Aorta (tissue), 5 donors: ENCODE measurements around the gene HYDIN. TPM values are rescaled to one million over a fixed set of nuclear protein-coding genes. Genes with fewer than 3 reads are reported as not detected.
"Not testable (repeated sequence)": the region's sequence is repeated elsewhere in the genome, so short reads cannot be mapped to it uniquely, and the experiment has no call there.

ENCODE experiments used
- ATAC-seq: fragments of 200-7000 bp; cut with Tn5 transposase; one replicate; pipeline ENCODE4 v1.9.1; 2022; ENCODE audit warnings: moderate library complexity; ENCODE audit not compliant: low FRiP score
- DNase-seq, 2 donors: peaks; one replicate each; pipeline ENCODE4 v3.0.0-alpha.2; 2020
- H3K27ac ChIP-seq, 2 donors: one replicate each; pipeline ENCODE4 v1.5.1; 2013; ENCODE audit warnings: low read length in 2 of 2, mild to moderate bottlenecking in 2 of 2, moderate library complexity in 2 of 2, control low read depth in 1 of 2, inconsistent platforms in 1 of 2, low read depth in 1 of 2
- H3K27me3 ChIP-seq, 2 donors: one replicate each; pipeline ENCODE4 v1.6.1; 2013; ENCODE audit warnings: control low read depth in 1 of 2, low read length in 1 of 2, mild to moderate bottlenecking in 1 of 2, moderate library complexity in 1 of 2; ENCODE audit not compliant: insufficient read depth in 2 of 2, control insufficient read depth in 1 of 2
- H3K36me3 ChIP-seq, 2 donors: one replicate each; pipeline ENCODE4 v1.6.1; 2013; ENCODE audit warnings: control low read depth in 1 of 2, low read length in 1 of 2, mild to moderate bottlenecking in 1 of 2; ENCODE audit not compliant: insufficient read depth in 2 of 2, control insufficient read depth in 1 of 2
- H3K4me1 ChIP-seq, 2 donors: one replicate each; pipeline ENCODE4 v1.6.1; 2013; ENCODE audit warnings: low read length in 2 of 2, control low read depth in 1 of 2, mild to moderate bottlenecking in 1 of 2, moderate library complexity in 1 of 2; ENCODE audit not compliant: insufficient read depth in 2 of 2, control insufficient read depth in 1 of 2
- H3K4me3 ChIP-seq, 2 donors: one replicate each; pipeline ENCODE4 v1.5.1; 2013; ENCODE audit warnings: low read length in 2 of 2, control low read depth in 1 of 2, mild to moderate bottlenecking in 1 of 2
- H3K9me3 ChIP-seq: one replicate; pipeline ENCODE4 v1.6.1; 2013; ENCODE audit warnings: mild to moderate bottlenecking, low read length; ENCODE audit not compliant: control insufficient read depth
- WGBS, 2 donors: extraction: QIAGEN DNeasy Blood & Tissue Kit; methylation state at CpG; one replicate each; pipeline ENCODE4 v1.1.7; 2013; 5-methylcytosine and 5-hydroxymethylcytosine counted together
- intact Hi-C, 2 donors: fragments of 100-400 bp; cut with DNase I; formaldehyde crosslinking; loops; one replicate each; pipeline versions ENCODE4 v1.14.2 to v1.15.0; 2022
- polyA plus RNA-seq, 2 donors: library from polyadenylated mRNA; stranded (reverse); fragments of 200-250 nt; gene quantifications; one replicate each; pipeline ENCODE4 v1.2.3, GENCODE V29; 2013
- total RNA-seq, 2 donors: library from RNA; stranded (reverse); fragmentation: NEBNext Ultra II Directional; extraction: Animal tissue kit (Norgen Biotek cat#: 25700); gene quantifications; one replicate each; pipeline ENCODE4 v1.2.1, GENCODE V29; 2021
- donor health status: healthy with polysubstance abuse.
- donor health status: Bipolar disorder and iron deficiency.
- donor health status: DM: no; HTN: no; CAD: no.
- donor health status: DM: no; HTN: no; CAD: no.
- donor health status: DM: yes; HTN: yes; CAD: no.

HYDIN gene
- total and polyA plus RNA-seq, 4 donors = 0.38 to 4.8 (median 4.2) TPM; not detected in 1

GRCh38 chr16:71172481-71173207, 57.9 kb downstream of the HYDIN start:
- Histone ChIP-seq H3K27ac (no peak overlapping the region), H3K4me3 (no peak overlapping the region), H3K36me3 (no peaks in the 10 kb centered on the region), H3K9me3 (peaks cover 3% of the 10 kb centered on the region), H3K27me3 (no peaks in the 10 kb centered on the region), H3K4me1 (no peaks in the 10 kb centered on the region)
- 40 to 43% methylated on average over 6 of the region's 6 CpGs for WGBS, 2 donors
- no peak for ATAC-seq
- DNase-seq = no peak
- intact Hi-C loops = no loop called here

- H3K4me1 ChIP-seq, H3K36me3 ChIP-seq, H3K27me3 ChIP-seq, ATAC-seq, H3K9me3 ChIP-seq, H3K27ac ChIP-seq, intact Hi-C loops, H3K4me3 ChIP-seq, DNase-seq: not testable (repeated sequence)
- WGBS, 2 donors = 85 to 92% methylated on average over 6 to 7 of the region's 8 CpGs
Measured at GRCh38 chr16:71161007-71161406, 69.5 kb downstream of the HYDIN start.

GRCh38 chr16:71157278-71157677, 73.2 kb downstream of the HYDIN start:
- H3K36me3 ChIP-seq, ATAC-seq, H3K27ac ChIP-seq, H3K27me3 ChIP-seq, DNase-seq, H3K9me3 ChIP-seq, H3K4me3 ChIP-seq, H3K4me1 ChIP-seq, intact Hi-C loops: not testable (repeated sequence)
- WGBS, 2 donors = 70 to 71% methylated on average over 1 to 2 of the region's 2 CpGs

GRCh38 chr16:71153329-71153728, 77.2 kb downstream of the HYDIN start:
- DNase-seq, H3K4me1 ChIP-seq, H3K4me3 ChIP-seq, H3K9me3 ChIP-seq, ATAC-seq, intact Hi-C loops, H3K36me3 ChIP-seq, H3K27me3 ChIP-seq, H3K27ac ChIP-seq: not testable (repeated sequence)
- 50 to 69% methylated on average over 1 to 2 of the region's 6 CpGs for WGBS, 2 donors

- WGBS, 2 donors = no CpG with 5 or more reads among the region's 2 CpGs
- H3K9me3 ChIP-seq, H3K27me3 ChIP-seq, H3K4me1 ChIP-seq, H3K4me3 ChIP-seq, H3K27ac ChIP-seq, DNase-seq, ATAC-seq, intact Hi-C loops, H3K36me3 ChIP-seq: not testable (repeated sequence)
Measured at GRCh38 chr16:71151654-71152053, 78.9 kb downstream of the HYDIN start.

- H3K4me3 ChIP-seq, H3K27ac ChIP-seq, H3K36me3 ChIP-seq, intact Hi-C loops, H3K4me1 ChIP-seq, ATAC-seq, H3K27me3 ChIP-seq, H3K9me3 ChIP-seq, DNase-seq: not testable (repeated sequence)
- WGBS, 2 donors = 36 to 50% methylated on average over 1 of the region's 2 CpGs
Measured at GRCh38 chr16:71143246-71143645, 87.3 kb downstream of the HYDIN start.

GRCh38 chr16:71110565-71110964, 120.0 kb downstream of the HYDIN start:
- H3K4me3 ChIP-seq, H3K36me3 ChIP-seq, intact Hi-C loops, H3K4me1 ChIP-seq, H3K27me3 ChIP-seq, ATAC-seq, H3K27ac ChIP-seq, H3K9me3 ChIP-seq, DNase-seq: not testable (repeated sequence)
- 87 to 93% methylated on average over 1 of the region's 3 CpGs for WGBS, 2 donors

GRCh38 chr16:71109656-71110208, 120.8 kb downstream of the HYDIN start:
- H3K27ac ChIP-seq, H3K9me3 ChIP-seq, H3K4me3 ChIP-seq, ATAC-seq, H3K27me3 ChIP-seq, intact Hi-C loops, DNase-seq, H3K4me1 ChIP-seq, H3K36me3 ChIP-seq: not testable (repeated sequence)
- WGBS, 2 donors = 0 to 3% methylated on average over 1 of the region's 3 CpGs

- H3K27me3 ChIP-seq, H3K4me3 ChIP-seq, intact Hi-C loops, H3K27ac ChIP-seq, DNase-seq, ATAC-seq, H3K36me3 ChIP-seq, H3K9me3 ChIP-seq, H3K4me1 ChIP-seq: not testable (repeated sequence)
Measured at GRCh38 chr16:71105881-71106280, 124.6 kb downstream of the HYDIN start.
